LNCAP (cell line): Measurements from ENCODE around the gene HDAC4.

Source experiments
- CTCF ChIP-seq: fragments of 450-650 bp; IDR thresholded peaks from 2 replicates; pipeline ENCODE4 v1.5.1; 2017; ENCODE audit warnings: mild to moderate bottlenecking

Gene HDAC4

GRCh38 chr2:239305771-239306170, 95.0 kb downstream of the HDAC4 start:
- TF ChIP-seq CTCF, result no peak

- TF ChIP-seq CTCF, result no peak
Observed at GRCh38 chr2:239305222-239305575, 95.6 kb downstream of the HDAC4 start.

- TF ChIP-seq CTCF, result no peak
Observed at GRCh38 chr2:239304533-239305221, 96.1 kb downstream of the HDAC4 start.

- no peak for TF ChIP-seq CTCF
Observed at GRCh38 chr2:239303711-239304532, 96.9 kb downstream of the HDAC4 start.

- TF ChIP-seq CTCF, result no peak
Observed at GRCh38 chr2:239302808-239303557, 97.8 kb downstream of the HDAC4 start.

GRCh38 chr2:239302083-239302807, 98.6 kb downstream of the HDAC4 start:
- TF ChIP-seq CTCF, result no peak
